Activated B cell treated with CpG ODN at 0.5 μM for 24 hours (primary cell): ENCODE data around the gene CRKL. TPM values are rescaled to one million over a fixed set of nuclear protein-coding genes. Genes with fewer than 3 reads are reported as not detected.

ENCODE experiments used
- ATAC-seq: fragments of 200-7000 bp; cut with Tn5 transposase; one replicate; pipeline ENCODE4 v1.10.0; 2021; ENCODE audit warnings: low read depth, mild to moderate bottlenecking, moderate library complexity
- CTCF ChIA-PET: fragments of 350-600 bp; sonication (Branson Sonifier 250); formaldehyde crosslinking; loops from one replicate; lab custom pipeline; 2021; ENCODE audit warnings: antibody characterized with exemption; lab: Charles Lee
- POLR2A ChIA-PET: fragments of 350-600 bp; sonication (Branson Sonifier 250); formaldehyde crosslinking; loops from one replicate; lab custom pipeline; 2021; ENCODE audit warnings: antibody characterized with exemption; lab: Charles Lee
- DNase-seq: peaks from one replicate; pipeline ENCODE4 v3.0.0; 2022
- H3K27ac Mint-ChIP-seq: one replicate; pipeline ENCODE4 v1.8.0; 2020; ENCODE audit warnings: mixed read lengths
- H3K27me3 Mint-ChIP-seq: one replicate; pipeline ENCODE4 v1.8.0; 2021; ENCODE audit warnings: mixed read lengths
- H3K36me3 Mint-ChIP-seq: one replicate; pipeline ENCODE4 v1.8.0; 2021; ENCODE audit warnings: low read depth, mixed read lengths
- H3K4me1 Mint-ChIP-seq: one replicate; pipeline ENCODE4 v1.8.0; 2021; ENCODE audit warnings: mixed read lengths
- H3K4me3 Mint-ChIP-seq: one replicate; pipeline ENCODE4 v1.8.0; 2020; ENCODE audit warnings: mild to moderate bottlenecking, mixed read lengths
- H3K9me3 Mint-ChIP-seq: one replicate; pipeline ENCODE4 v1.8.0; 2020; ENCODE audit warnings: mixed read lengths
- intact Hi-C: fragments of 100-400 bp; cut with micrococcal nuclease; formaldehyde crosslinking; loops from one replicate; pipeline ENCODE4 v1.15.1; 2024
- total RNA-seq: library from RNA; stranded (reverse); gene quantifications from 2 replicates; pipeline ENCODE4 v1.2.3, GENCODE V29; 2022
- TF ChIP-seq, protein P1 (sequence below): fragments of 200-600 bp; IDR thresholded peaks from one replicate; pipeline ENCODE4 v1.8.0; 2022; ENCODE audit warnings: antibody characterized with exemption, mild to moderate bottlenecking

Gene CRKL
- total RNA-seq, 1 donor from 2014 or later, result 55.7 TPM

DNA sequence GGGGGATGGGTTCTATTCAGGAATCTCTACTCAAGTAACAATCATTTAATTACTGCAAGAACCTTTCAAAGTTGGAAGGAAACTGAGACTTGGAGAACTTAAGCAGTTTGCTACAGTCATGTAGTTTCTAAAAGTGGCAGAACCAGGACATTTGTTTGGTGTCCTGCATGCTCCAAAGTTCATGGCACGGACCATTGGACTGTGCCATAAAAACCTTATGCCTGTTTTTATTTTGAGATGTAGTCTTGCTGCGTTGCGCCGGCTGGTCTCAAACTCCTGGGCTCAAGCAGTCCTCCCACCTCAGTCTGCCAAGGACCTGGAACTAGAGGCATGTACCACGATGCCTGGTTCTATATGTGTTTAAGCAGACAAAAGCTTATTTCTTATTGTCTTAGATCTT, 31.2 kb downstream of the CRKL start:
- no peak overlapping the region for H3K4me3 Mint-ChIP-seq
- no peak overlapping the region for H3K27ac Mint-ChIP-seq
- ChIA-PET CTCF (no interaction called here), POLR2A (no interaction called here)
- no peaks in the 10 kb centered on the region for H3K9me3 Mint-ChIP-seq
- peaks cover 23% of the 10 kb centered on the region for H3K4me1 Mint-ChIP-seq
- intact Hi-C loops, result no loop called here
- DNase-seq (no peak), ATAC-seq (no peak)
- no peaks in the 10 kb centered on the region for H3K27me3 Mint-ChIP-seq
- H3K36me3 Mint-ChIP-seq, result peaks cover 68% of the 10 kb centered on the region
- TF ChIP-seq, protein P1, sequence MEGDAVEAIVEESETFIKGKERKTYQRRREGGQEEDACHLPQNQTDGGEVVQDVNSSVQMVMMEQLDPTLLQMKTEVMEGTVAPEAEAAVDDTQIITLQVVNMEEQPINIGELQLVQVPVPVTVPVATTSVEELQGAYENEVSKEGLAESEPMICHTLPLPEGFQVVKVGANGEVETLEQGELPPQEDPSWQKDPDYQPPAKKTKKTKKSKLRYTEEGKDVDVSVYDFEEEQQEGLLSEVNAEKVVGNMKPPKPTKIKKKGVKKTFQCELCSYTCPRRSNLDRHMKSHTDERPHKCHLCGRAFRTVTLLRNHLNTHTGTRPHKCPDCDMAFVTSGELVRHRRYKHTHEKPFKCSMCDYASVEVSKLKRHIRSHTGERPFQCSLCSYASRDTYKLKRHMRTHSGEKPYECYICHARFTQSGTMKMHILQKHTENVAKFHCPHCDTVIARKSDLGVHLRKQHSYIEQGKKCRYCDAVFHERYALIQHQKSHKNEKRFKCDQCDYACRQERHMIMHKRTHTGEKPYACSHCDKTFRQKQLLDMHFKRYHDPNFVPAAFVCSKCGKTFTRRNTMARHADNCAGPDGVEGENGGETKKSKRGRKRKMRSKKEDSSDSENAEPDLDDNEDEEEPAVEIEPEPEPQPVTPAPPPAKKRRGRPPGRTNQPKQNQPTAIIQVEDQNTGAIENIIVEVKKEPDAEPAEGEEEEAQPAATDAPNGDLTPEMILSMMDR, result no peak

DNA sequence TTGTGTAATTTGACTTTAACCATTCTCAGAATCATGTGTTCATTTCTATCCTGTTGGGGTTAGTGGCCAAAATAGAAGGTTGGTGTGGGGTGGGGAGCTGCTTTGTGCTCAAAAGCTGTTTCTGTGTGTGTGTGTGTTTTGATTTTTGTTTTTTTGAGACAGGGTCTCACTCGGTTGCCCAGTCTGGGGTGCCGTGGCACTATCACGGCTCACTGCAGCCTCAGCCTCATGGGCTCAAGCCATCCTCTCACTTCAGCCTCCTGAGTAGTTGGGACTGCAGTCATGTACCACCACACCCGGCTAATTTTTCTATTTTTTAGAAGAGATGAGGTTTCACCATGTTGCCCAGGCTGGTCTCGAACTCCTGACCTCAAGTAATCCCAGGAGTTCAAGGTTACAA, 31.8 kb downstream of the CRKL start:
- no peak for DNase-seq

DNA sequence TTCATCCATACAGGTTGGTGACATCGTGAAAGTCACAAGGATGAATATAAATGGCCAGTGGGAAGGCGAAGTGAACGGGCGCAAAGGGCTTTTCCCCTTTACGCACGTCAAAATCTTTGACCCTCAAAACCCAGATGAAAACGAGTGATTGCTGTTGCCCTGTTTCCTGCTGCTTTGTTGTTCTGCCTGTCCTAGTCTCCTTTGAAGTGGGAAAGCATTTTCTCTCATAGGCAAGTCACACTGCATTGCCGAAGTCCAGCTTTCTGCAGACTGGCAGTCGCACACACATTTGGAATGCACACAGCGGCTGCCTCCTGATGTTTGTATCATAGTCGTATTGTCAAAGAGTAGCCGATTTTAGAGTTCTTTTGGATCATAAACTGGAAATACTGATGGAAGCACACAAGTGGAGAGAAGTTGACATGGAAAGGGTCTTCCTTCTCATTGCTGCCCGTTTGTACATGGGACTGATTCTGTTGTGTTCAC, 32.5 kb downstream of the CRKL start:
- peaks cover 19% of the 10 kb centered on the region for H3K4me1 Mint-ChIP-seq
- TF ChIP-seq, protein P1, result no peak
- ATAC-seq, result no peak
- no peaks in the 10 kb centered on the region for H3K9me3 Mint-ChIP-seq
- intact Hi-C loops, result loop anchor here (10.0 kb wide), 1 partner anchor 65 kb away; no protein-coding TSS in a partner anchor
- H3K4me3 Mint-ChIP-seq, result no peak overlapping the region
- H3K36me3 Mint-ChIP-seq, result peaks cover 73% of the 10 kb centered on the region
- no peaks in the 10 kb centered on the region for H3K27me3 Mint-ChIP-seq
- no peak for DNase-seq
- ChIA-PET POLR2A (interaction anchor here (0.7 kb wide), 1 partner anchor 117 kb away, joined by 3 read pairs; no protein-coding TSS in a partner anchor), CTCF (no interaction called here)
- H3K27ac Mint-ChIP-seq, result no peak overlapping the region

More for the DNA sequence above, 31.8 kb downstream of the CRKL start:
- TF ChIP-seq, protein P1, result no peak
- ChIA-PET POLR2A (no interaction called here), CTCF (no interaction called here)
- Mint-ChIP-seq H3K27ac (no peak overlapping the region), H3K36me3 (peaks cover 70% of the 10 kb centered on the region), H3K4me3 (no peak overlapping the region), H3K4me1 (peaks cover 19% of the 10 kb centered on the region), H3K9me3 (no peaks in the 10 kb centered on the region), H3K27me3 (no peaks in the 10 kb centered on the region)
- intact Hi-C loops, result no loop called here
- no peak for ATAC-seq

DNA sequence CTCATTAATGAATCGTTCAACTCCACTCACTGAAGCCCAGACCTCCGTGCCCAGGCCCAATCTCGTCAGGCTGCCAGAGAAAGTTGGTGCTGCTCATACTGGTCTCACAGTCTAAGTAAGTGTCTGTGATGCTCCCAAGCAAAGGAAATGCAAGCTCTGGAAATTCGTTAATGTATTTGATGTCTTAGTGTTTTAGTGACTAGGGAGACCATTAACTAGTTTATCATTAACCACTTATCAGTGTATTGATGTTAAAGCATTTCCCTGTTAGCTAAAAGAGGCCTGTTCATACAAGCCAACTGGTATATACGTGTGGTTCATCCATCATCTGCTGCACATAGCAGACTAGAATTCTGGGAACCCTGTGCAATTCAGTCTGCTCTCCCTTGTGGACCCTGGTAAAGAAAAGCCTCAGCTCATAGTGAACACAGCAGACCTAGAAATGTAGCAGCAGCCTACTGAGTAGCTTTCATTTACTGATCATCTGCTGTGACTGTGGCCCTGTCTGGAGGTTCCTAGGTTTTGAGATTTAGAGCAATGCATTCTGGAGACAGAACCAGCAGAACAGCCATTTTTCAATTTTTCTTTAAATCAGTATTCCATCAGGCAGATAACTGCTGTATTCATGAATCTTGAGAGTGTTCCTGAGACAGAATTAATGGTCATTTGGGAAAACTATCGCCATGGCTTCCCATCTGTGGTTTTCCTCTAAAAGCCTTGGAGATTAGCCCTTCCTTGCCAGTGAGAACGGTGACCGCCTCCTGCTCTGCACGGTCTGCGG, 34.1 kb downstream of the CRKL start:
- ChIA-PET CTCF (no interaction called here), POLR2A (no interaction called here)
- DNase-seq (no peak), ATAC-seq (no peak)
- TF ChIP-seq, protein P1, result no peak
- intact Hi-C loops, result loop anchor here (10.0 kb wide), 1 partner anchor 67 kb away; no protein-coding TSS in a partner anchor
- Mint-ChIP-seq H3K9me3 (no peaks in the 10 kb centered on the region), H3K27me3 (no peaks in the 10 kb centered on the region), H3K36me3 (peaks cover 70% of the 10 kb centered on the region), H3K27ac (no peak overlapping the region), H3K4me1 (peaks cover 8% of the 10 kb centered on the region), H3K4me3 (no peak overlapping the region)

DNA sequence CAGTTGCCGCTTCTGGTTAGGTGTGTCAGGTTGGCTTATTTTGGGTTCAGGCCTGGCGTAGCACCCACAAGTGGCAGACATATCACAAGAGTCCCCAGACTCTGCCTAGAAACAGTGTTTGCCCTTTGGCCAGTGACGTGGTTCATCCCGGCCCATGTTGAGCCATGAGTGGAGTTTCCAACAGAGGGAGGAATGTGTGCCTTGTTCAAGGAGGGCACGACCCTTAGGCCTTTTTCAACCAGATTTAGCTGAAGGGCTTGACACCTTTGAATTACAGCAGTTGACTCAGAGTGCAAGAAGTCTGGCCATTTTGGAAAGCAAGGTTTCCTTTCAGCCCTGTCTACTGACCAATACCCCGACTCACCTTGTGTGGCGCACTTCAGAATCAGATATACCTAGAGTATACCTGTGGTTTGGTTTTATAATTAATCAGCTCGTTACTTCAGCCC, 34.7 kb downstream of the CRKL start:
- no peak overlapping the region for H3K4me3 Mint-ChIP-seq
- no peak overlapping the region for H3K27ac Mint-ChIP-seq
- ChIA-PET CTCF (no interaction called here), POLR2A (no interaction called here)
- TF ChIP-seq, protein P1, result no peak
- no peaks in the 10 kb centered on the region for H3K9me3 Mint-ChIP-seq
- peaks cover 4% of the 10 kb centered on the region for H3K4me1 Mint-ChIP-seq
- intact Hi-C loops, result loop anchor here (10.0 kb wide), 1 partner anchor 67 kb away; no protein-coding TSS in a partner anchor
- DNase-seq (no peak), ATAC-seq (no peak)
- H3K27me3 Mint-ChIP-seq, result no peaks in the 10 kb centered on the region
- peaks cover 66% of the 10 kb centered on the region for H3K36me3 Mint-ChIP-seq
